Measurements from ENCODE around the gene TGFB1. TPM values are rescaled to one million over a fixed set of nuclear protein-coding genes. Genes with fewer than 3 reads are reported as not detected.
"Not testable (repeated sequence)": the region's sequence is repeated elsewhere in the genome, so short reads cannot be mapped to it uniquely, and the experiment has no call there.

The TGFB1 gene
- total RNA-seq, 1 donor from 2014 or later, result 99.0 TPM

GRCh38 chr19:41376241-41376997 is 22.7 kb upstream of the TGFB1 start, which contains the start of gene TMEM91:
Gene TMEM91, plus strand, starts transcription at chr19:41376533. Its CDS starts 1,777 bp downstream, at chr19:41378310.
- Histone ChIP-seq H3K36me3 (no peaks in the 10 kb centered on the region), H3K27ac (peak within 1 kb of the TSS; percentile 80), H3K27me3 (no peaks in the 10 kb centered on the region), H3K4me1 (peaks cover 18% of the 10 kb centered on the region), H3K9me3 (no peaks in the 10 kb centered on the region), H3K4me3 (peak within 1 kb of the TSS; percentile 77)
- intact Hi-C loops (cut with DNase I), result no loop called here
- no peak for TF ChIP-seq CTCF (IDR thresholded peaks at IDR 0.05)
- ATAC-seq (peak; percentile 73), DNase-seq (peak; percentile 80)

GRCh38 chr19:41373993-41374392 is 20.3 kb upstream of the TGFB1 start:
- intact Hi-C loops (cut with DNase I), result no loop called here
- no peaks in the 10 kb centered on the region for H3K9me3 ChIP-seq
- no peak for TF ChIP-seq CTCF (IDR thresholded peaks at IDR 0.05)
- H3K27me3 ChIP-seq, result no peaks in the 10 kb centered on the region
- peak; percentile 38 for ATAC-seq
- DNase-seq, result peak; percentile 85
- no peak overlapping the region for H3K27ac ChIP-seq
- no peak overlapping the region for H3K4me3 ChIP-seq
- H3K36me3 ChIP-seq, result no peaks in the 10 kb centered on the region
- H3K4me1 ChIP-seq, result peaks cover 18% of the 10 kb centered on the region

- H3K4me1 ChIP-seq, result peaks cover 22% of the 10 kb centered on the region
- intact Hi-C loops (cut with DNase I), result no loop called here
- TF ChIP-seq CTCF (IDR thresholded peaks at IDR 0.05), result no peak
- H3K27ac ChIP-seq, result no peak overlapping the region
- no peaks in the 10 kb centered on the region for H3K9me3 ChIP-seq
- ATAC-seq (no peak), DNase-seq (no peak)
- no peaks in the 10 kb centered on the region for H3K27me3 ChIP-seq
- H3K36me3 ChIP-seq, result no peaks in the 10 kb centered on the region
- no peak overlapping the region for H3K4me3 ChIP-seq
These were observed 18.8 kb upstream of the TGFB1 start for GRCh38 chr19:41372501-41372900.

- DNase-seq (no peak), ATAC-seq (no peak)
- H3K9me3 ChIP-seq, result no peaks in the 10 kb centered on the region
- H3K27ac ChIP-seq, result no peak overlapping the region
- intact Hi-C loops (cut with DNase I), result no loop called here
- TF ChIP-seq CTCF (IDR thresholded peaks at IDR 0.05), result no peak
- no peaks in the 10 kb centered on the region for H3K36me3 ChIP-seq
- peaks cover 26% of the 10 kb centered on the region for H3K4me1 ChIP-seq
- H3K27me3 ChIP-seq, result no peaks in the 10 kb centered on the region
- H3K4me3 ChIP-seq, result no peak overlapping the region
These were observed 17.8 kb upstream of the TGFB1 start for GRCh38 chr19:41371541-41371940.

GRCh38 chr19:41371119-41371518 is 17.4 kb upstream of the TGFB1 start:
- H3K27ac ChIP-seq; ATAC-seq; H3K4me3 ChIP-seq; H3K9me3 ChIP-seq; intact Hi-C loops (cut with DNase I); DNase-seq; H3K36me3 ChIP-seq; H3K27me3 ChIP-seq: not testable (repeated sequence)
- peaks cover 26% of the 10 kb centered on the region for H3K4me1 ChIP-seq

- Histone ChIP-seq H3K4me3 (no peak overlapping the region), H3K4me1 (peaks cover 25% of the 10 kb centered on the region), H3K27me3 (no peaks in the 10 kb centered on the region), H3K36me3 (no peaks in the 10 kb centered on the region), H3K9me3 (no peaks in the 10 kb centered on the region), H3K27ac (no peak overlapping the region)
- intact Hi-C loops (cut with DNase I), result no loop called here
- DNase-seq (no peak), ATAC-seq (no peak)
- no peak for TF ChIP-seq CTCF (IDR thresholded peaks at IDR 0.05)
These were observed 16.0 kb upstream of the TGFB1 start for GRCh38 chr19:41369769-41370168.

Measured in upper lobe of right lung (tissue), 1 donor.